Duodenal mucosa (tissue), 2 donors: ENCODE data around the gene NRXN3.

Source experiments
- H3K27ac ChIP-seq: one replicate; pipeline ENCODE4 v1.7.0; 2013; ENCODE audit warnings: low read depth, low read length
- H3K27me3 ChIP-seq, 2 donors: one replicate each; pipeline ENCODE4 v1.7.0; 2013; ENCODE audit warnings: low read length in 2 of 2, control low read depth in 1 of 2; ENCODE audit not compliant: insufficient read depth in 2 of 2, control insufficient read depth in 1 of 2
- H3K36me3 ChIP-seq, 2 donors: one replicate each; pipeline ENCODE4 v1.7.0; 2013; ENCODE audit warnings: low read length in 2 of 2, control low read depth in 1 of 2; ENCODE audit not compliant: insufficient read depth in 2 of 2, control insufficient read depth in 1 of 2
- H3K4me1 ChIP-seq, 2 donors: one replicate each; pipeline ENCODE4 v1.7.0; 2013; ENCODE audit warnings: low read length in 2 of 2, control low read depth in 1 of 2; ENCODE audit not compliant: insufficient read depth in 2 of 2, control insufficient read depth in 1 of 2
- H3K4me3 ChIP-seq, 2 donors: one replicate each; pipeline ENCODE4 v1.7.0; 2013; ENCODE audit warnings: low read length in 2 of 2, low read depth in 1 of 2
- H3K9ac ChIP-seq, 2 donors: one replicate each; pipeline ENCODE4 v1.7.0; 2013; ENCODE audit warnings: low read length in 2 of 2, low read depth in 1 of 2
- H3K9me3 ChIP-seq, 2 donors: one replicate each; pipeline ENCODE4 v1.7.0; 2013; ENCODE audit warnings: low read length in 2 of 2, control low read depth in 1 of 2; ENCODE audit not compliant: control insufficient read depth in 1 of 2

NRXN3 gene

DNA sequence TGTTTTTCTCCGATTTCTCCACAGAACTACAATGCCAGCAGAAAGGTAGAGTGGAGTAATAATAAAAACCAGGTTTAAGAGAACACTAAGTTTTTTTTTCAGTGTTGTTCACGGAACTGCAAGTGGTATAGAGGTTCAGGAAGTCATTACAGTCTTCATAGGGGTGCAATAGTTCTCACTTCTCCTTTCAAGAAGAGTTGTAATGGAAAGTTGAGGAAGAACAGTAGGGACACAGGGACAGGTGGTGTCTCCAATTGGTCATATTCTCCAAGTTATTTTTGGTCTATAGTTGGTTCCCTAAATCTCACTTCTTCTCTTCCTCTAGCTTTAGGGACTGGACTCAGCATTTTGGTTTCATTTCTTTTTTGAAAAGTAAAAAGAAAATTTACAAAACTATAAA is 894.0 kb downstream of the NRXN3 start:
- Histone ChIP-seq H3K9me3 (no peaks in the 10 kb centered on the region), H3K27me3 (no peaks in the 10 kb centered on the region), H3K4me1 (no peaks in the 10 kb centered on the region), H3K27ac (no peak overlapping the region), H3K36me3 (no peaks in the 10 kb centered on the region), H3K9ac (no peak overlapping the region), H3K4me3 (no peak overlapping the region)

- Histone ChIP-seq H3K4me1 (no peaks in the 10 kb centered on the region), H3K36me3 (no peaks in the 10 kb centered on the region), H3K27me3 (no peaks in the 10 kb centered on the region), H3K9me3 (no peaks in the 10 kb centered on the region), H3K27ac (no peak overlapping the region), H3K9ac (no peak overlapping the region), H3K4me3 (no peak overlapping the region)
These were observed 904.3 kb downstream of the NRXN3 start for GRCh38 chr14:79074510-79074909.

GRCh38 chr14:79076428-79076827 is 906.3 kb downstream of the NRXN3 start:
- no peaks in the 10 kb centered on the region for H3K4me1 ChIP-seq
- H3K9me3 ChIP-seq = no peaks in the 10 kb centered on the region
- H3K27me3 ChIP-seq = no peaks in the 10 kb centered on the region
- H3K27ac ChIP-seq = no peak overlapping the region
- no peak overlapping the region for H3K9ac ChIP-seq
- no peak overlapping the region for H3K4me3 ChIP-seq
- no peaks in the 10 kb centered on the region for H3K36me3 ChIP-seq

- H3K27ac ChIP-seq = no peak overlapping the region
- H3K9me3 ChIP-seq = no peaks in the 10 kb centered on the region
These were observed 906.9 kb downstream of the NRXN3 start for GRCh38 chr14:79077096-79077495.

DNA sequence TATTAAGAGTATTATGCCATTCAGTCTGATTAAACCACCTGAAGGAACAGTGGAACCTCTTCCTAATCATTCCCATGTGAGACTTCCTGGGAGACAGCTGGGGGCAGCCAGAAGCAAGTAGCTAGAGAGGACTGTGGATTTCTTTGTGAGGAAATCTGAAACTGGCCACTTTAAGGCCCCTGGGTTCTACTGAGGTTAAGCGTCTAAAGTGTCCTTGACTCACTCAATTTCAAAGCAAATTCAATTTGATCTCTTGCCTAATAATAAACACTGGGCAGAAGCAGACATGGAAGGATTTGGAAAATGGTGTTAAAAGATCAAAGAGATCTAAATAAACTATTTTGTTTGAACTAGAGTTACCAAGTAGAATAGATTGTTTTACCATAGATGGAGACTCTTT is 909.9 kb downstream of the NRXN3 start:
- Histone ChIP-seq H3K9ac (no peak overlapping the region), H3K4me1 (no peaks in the 10 kb centered on the region), H3K4me3 (no peak overlapping the region), H3K27me3 (no peaks in the 10 kb centered on the region), H3K27ac (no peak overlapping the region), H3K36me3 (no peaks in the 10 kb centered on the region), H3K9me3 (no peaks in the 10 kb centered on the region)

More at GRCh38 chr14:79077096-79077495, 906.9 kb downstream of the NRXN3 start:
- H3K4me1 ChIP-seq = no peaks in the 10 kb centered on the region
- H3K36me3 ChIP-seq = no peaks in the 10 kb centered on the region
- H3K27me3 ChIP-seq = no peaks in the 10 kb centered on the region
- H3K4me3 ChIP-seq = no peak overlapping the region
- H3K9ac ChIP-seq = no peak overlapping the region

- no peaks in the 10 kb centered on the region for H3K27me3 ChIP-seq
- H3K27ac ChIP-seq = no peak overlapping the region
- H3K9ac ChIP-seq = no peak overlapping the region
- H3K4me1 ChIP-seq = no peaks in the 10 kb centered on the region
- no peak overlapping the region for H3K4me3 ChIP-seq
- H3K9me3 ChIP-seq = no peaks in the 10 kb centered on the region
- no peaks in the 10 kb centered on the region for H3K36me3 ChIP-seq
These were observed 912.7 kb downstream of the NRXN3 start for GRCh38 chr14:79082883-79083282.

DNA sequence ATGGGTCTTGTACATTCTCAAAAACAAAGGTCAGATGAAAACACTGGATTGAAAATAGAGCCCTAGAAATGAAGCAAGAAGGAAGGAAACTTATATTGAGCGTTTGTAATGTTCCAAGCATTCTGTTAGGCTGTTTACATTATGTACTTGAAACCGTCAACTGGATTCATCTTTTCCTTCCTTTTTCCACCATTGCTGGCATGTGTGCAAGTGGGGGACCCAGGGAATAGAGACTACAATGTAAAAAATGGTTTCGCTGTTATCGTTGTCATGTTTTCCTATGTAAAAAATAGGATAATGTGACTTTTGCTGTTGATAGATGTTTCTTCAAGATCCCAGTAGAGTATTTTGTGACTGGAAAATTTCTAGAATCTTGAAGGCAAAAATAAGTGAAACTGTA is 913.2 kb downstream of the NRXN3 start:
- Histone ChIP-seq H3K9ac (no peak overlapping the region), H3K9me3 (no peaks in the 10 kb centered on the region), H3K27ac (no peak overlapping the region), H3K36me3 (no peaks in the 10 kb centered on the region), H3K4me1 (no peaks in the 10 kb centered on the region), H3K27me3 (no peaks in the 10 kb centered on the region), H3K4me3 (no peak overlapping the region)

DNA sequence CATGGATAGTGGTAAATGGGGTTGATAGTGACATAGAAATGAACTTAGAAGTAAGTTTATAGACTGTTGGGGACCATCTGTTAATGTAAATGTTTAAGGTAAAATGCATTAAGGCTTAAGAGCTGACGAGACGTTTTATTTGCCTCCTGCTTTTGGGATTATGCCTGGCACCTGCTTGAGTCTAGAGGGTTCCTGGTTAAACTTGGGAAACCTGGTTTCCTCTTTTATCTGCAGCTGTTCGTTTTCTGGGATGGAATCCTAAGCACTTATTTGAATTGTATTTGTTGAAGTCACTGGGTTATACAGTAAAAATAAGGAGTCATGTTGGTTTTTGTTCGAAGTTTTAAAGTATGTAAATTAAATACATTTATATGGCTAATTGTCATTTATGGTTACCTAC is 914.7 kb downstream of the NRXN3 start:
- Histone ChIP-seq H3K4me1 (no peaks in the 10 kb centered on the region), H3K27ac (no peak overlapping the region)

DNA sequence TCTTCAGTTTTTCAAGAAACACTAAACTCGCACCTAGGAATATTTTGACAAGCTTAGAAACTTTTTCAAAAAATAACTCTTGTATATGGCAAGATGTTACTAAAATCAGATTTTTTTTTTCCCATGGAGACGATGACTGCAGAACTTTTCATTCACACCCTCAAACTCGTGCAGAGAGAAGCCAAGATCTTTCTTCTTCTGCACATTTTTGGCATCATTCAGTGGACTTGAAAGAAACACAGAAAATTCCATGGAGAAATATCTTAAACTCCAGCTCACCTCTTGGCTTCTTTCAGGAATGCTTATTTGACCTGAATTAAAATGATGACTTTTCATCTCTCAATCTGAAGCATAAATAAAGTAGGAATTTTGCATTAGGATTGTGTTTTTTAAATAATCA is 919.4 kb downstream of the NRXN3 start:
- no peak overlapping the region for H3K4me3 ChIP-seq
- no peak overlapping the region for H3K27ac ChIP-seq
- H3K27me3 ChIP-seq = no peaks in the 10 kb centered on the region
- H3K9me3 ChIP-seq = no peaks in the 10 kb centered on the region
- H3K4me1 ChIP-seq = no peaks in the 10 kb centered on the region
- no peak overlapping the region for H3K9ac ChIP-seq
- H3K36me3 ChIP-seq = no peaks in the 10 kb centered on the region

More for the DNA sequence above, 914.7 kb downstream of the NRXN3 start:
- no peaks in the 10 kb centered on the region for H3K27me3 ChIP-seq
- H3K4me3 ChIP-seq = no peak overlapping the region
- no peak overlapping the region for H3K9ac ChIP-seq
- H3K36me3 ChIP-seq = no peaks in the 10 kb centered on the region
- no peaks in the 10 kb centered on the region for H3K9me3 ChIP-seq

- Histone ChIP-seq H3K9ac (no peak overlapping the region), H3K4me1 (no peaks in the 10 kb centered on the region), H3K9me3 (no peaks in the 10 kb centered on the region), H3K36me3 (no peaks in the 10 kb centered on the region), H3K4me3 (no peak overlapping the region), H3K27me3 (no peaks in the 10 kb centered on the region), H3K27ac (no peak overlapping the region)
These were observed 920.5 kb downstream of the NRXN3 start for GRCh38 chr14:79090641-79091180.
